Coronary artery (tissue), 2 donors: ENCODE results near the gene HOXD12.

ENCODE experiments used
- DNase-seq: peaks from one replicate; pipeline ENCODE4 v3.0.0-alpha.2; 2017; ENCODE audit warnings: low spot score
- H3K27ac ChIP-seq, 2 donors: fragments of 200-600 bp; sonication (generic); one replicate each; pipeline ENCODE4 v1.5.1; 2016 to 2019
- H3K4me3 ChIP-seq: fragments of 200-600 bp; sonication (generic); 2 replicates; pipeline ENCODE4 v1.5.1; 2016; ENCODE audit warnings: mild to moderate bottlenecking, moderate library complexity
- TF ChIP-seq, protein P1 (sequence below): fragments of 200-600 bp; sonication (generic); IDR thresholded peaks from one replicate; pipeline ENCODE4 v1.5.1; 2019; ENCODE audit warnings: antibody characterized with exemption

The HOXD12 gene

GRCh38 chr2:176085861-176086771 is 13.5 kb upstream of the HOXD12 start:
- H3K27ac ChIP-seq, result no peak overlapping the region
- H3K4me3 ChIP-seq, result peak overlapping the region; percentile 41
- TF ChIP-seq, protein P1, sequence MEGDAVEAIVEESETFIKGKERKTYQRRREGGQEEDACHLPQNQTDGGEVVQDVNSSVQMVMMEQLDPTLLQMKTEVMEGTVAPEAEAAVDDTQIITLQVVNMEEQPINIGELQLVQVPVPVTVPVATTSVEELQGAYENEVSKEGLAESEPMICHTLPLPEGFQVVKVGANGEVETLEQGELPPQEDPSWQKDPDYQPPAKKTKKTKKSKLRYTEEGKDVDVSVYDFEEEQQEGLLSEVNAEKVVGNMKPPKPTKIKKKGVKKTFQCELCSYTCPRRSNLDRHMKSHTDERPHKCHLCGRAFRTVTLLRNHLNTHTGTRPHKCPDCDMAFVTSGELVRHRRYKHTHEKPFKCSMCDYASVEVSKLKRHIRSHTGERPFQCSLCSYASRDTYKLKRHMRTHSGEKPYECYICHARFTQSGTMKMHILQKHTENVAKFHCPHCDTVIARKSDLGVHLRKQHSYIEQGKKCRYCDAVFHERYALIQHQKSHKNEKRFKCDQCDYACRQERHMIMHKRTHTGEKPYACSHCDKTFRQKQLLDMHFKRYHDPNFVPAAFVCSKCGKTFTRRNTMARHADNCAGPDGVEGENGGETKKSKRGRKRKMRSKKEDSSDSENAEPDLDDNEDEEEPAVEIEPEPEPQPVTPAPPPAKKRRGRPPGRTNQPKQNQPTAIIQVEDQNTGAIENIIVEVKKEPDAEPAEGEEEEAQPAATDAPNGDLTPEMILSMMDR, result peak; percentile 20
- peak; percentile 67 for DNase-seq

DNA sequence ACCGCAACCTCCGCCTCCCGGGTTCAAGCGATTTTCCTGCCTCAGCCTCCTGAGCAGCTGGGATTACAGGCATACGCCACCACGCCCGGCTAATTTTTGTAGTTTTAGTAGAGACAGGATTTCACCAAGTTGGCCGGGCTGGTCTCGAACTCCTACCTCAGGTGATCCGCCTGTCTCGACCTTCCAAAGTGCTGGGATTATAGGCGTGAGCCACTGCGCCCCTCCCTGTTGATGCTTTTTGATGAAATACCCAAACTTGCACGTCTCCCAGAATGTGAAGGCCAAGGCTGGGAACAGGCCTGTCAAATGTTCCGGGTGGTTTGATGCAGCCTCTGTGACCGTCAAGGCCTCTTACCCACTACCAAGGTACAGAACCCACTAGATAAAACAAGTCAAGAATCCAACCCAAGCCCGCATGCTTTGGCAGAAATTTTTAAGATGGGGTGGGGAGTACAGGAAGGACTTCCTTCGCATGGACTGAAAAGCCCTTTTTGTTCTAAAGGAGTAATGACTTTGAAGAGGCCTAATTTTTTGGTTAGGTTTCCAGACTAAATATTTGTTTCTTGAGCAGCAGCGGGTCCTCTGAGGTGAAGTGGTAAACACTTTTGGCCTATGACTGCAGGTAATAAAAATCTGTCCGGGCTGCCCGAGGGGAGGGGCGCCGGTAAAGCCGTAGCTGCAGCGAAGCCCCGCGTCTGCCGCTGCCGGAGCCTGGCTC is 12.1 kb upstream of the HOXD12 start:
- peak; percentile 41 for DNase-seq
- Histone ChIP-seq H3K4me3 (peak overlapping the region; percentile 52), H3K27ac (no peak overlapping the region)
- TF ChIP-seq, protein P1, result no peak

- peak overlapping the region; percentile 52 for H3K4me3 ChIP-seq
- peak; percentile 81 for DNase-seq
- TF ChIP-seq, protein P1, result peak; percentile 75
- H3K27ac ChIP-seq, result no peak overlapping the region
These were observed 11.3 kb upstream of the HOXD12 start for GRCh38 chr2:176088048-176088936.

DNA sequence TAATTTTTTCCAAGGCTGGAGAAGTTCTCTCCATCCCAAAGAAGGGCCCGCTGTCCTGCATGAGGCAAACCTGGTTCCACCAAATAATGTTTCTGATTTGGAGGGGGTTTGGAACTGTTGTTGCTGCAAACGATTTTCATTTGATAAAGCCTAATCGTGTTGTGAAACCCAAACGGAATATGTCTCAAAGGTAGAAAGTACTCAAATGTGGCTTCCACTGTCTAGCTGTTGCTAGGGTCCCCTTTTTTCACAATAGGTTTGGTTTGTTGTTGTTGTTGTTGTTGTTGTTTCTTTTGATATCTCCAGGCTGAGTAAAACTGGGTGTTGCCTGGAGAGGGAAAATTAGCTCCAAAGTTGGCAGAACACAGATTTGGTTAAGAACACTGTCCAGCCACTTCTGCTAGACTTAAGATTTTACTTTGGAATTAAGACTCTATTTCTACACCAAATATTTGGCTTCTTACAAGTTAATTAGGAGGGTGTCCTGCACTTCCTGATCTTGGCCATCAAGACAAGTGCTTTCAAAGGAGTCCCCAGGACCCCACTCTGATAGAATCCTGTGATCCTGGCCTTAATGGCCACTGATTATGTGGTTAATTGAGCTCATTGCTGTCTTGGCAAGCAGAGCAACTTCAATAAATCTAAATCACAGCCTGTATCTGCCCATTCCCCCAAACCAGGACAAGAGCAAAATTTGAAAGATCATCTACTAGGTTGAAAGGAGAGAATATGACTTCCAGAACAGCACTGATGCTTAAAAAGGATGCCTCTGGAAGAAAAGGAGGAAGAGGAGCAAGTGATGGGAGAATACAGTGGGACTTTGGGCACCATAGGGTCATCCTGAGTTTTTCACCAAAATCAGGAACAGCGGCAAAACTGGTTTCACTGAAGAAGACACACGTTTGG is 10.4 kb upstream of the HOXD12 start:
- TF ChIP-seq, protein P1, result no peak
- Histone ChIP-seq H3K27ac (no peak overlapping the region), H3K4me3 (no peak overlapping the region)
- peak; percentile 7 for DNase-seq

- H3K4me3 ChIP-seq, result no peak overlapping the region
- TF ChIP-seq, protein P1, result no peak
- no peak for DNase-seq
- H3K27ac ChIP-seq, result no peak overlapping the region
These were observed 9.7 kb upstream of the HOXD12 start for GRCh38 chr2:176089843-176090395.
